ENCODE results near the gene HOMER1. TPM values are rescaled to one million over a fixed set of nuclear protein-coding genes. Genes with fewer than 3 reads are reported as not detected.

HOMER1 gene
- total RNA-seq, 1 experiment from 2014 or later, result 26.6 TPM

- no peak for DNase-seq
- no TSS peak for BruUV-seq (replicated peaks)
- Mint-ChIP-seq H3K36me3 (ENCODE audit: insufficient read depth, unreplicated experiment) (no peaks in the 10 kb centered on the region), H3K9me3 (ENCODE audit: low read depth, unreplicated experiment) (no peaks in the 10 kb centered on the region), H3K4me3 (ENCODE audit: low read depth, unreplicated experiment) (no peak overlapping the region), H3K27me3 (ENCODE audit: unreplicated experiment) (no peaks in the 10 kb centered on the region), H3K27ac (ENCODE audit: unreplicated experiment) (no peak overlapping the region), H3K4me1 (ENCODE audit: low read depth, unreplicated experiment) (no peaks in the 10 kb centered on the region)
- intact Hi-C loops (cut with micrococcal nuclease; ENCODE audit: unreplicated experiment), result no loop called here
- TF ChIP-seq, protein P1, sequence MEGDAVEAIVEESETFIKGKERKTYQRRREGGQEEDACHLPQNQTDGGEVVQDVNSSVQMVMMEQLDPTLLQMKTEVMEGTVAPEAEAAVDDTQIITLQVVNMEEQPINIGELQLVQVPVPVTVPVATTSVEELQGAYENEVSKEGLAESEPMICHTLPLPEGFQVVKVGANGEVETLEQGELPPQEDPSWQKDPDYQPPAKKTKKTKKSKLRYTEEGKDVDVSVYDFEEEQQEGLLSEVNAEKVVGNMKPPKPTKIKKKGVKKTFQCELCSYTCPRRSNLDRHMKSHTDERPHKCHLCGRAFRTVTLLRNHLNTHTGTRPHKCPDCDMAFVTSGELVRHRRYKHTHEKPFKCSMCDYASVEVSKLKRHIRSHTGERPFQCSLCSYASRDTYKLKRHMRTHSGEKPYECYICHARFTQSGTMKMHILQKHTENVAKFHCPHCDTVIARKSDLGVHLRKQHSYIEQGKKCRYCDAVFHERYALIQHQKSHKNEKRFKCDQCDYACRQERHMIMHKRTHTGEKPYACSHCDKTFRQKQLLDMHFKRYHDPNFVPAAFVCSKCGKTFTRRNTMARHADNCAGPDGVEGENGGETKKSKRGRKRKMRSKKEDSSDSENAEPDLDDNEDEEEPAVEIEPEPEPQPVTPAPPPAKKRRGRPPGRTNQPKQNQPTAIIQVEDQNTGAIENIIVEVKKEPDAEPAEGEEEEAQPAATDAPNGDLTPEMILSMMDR (IDR thresholded peaks at IDR 0.05; ENCODE audit: unreplicated experiment), result no peak
- CTCF ChIA-PET, result no interaction called here
Observed at GRCh38 chr5:79420248-79420647, 93.7 kb downstream of the HOMER1 start.

GRCh38 chr5:79418276-79418675 is 95.7 kb downstream of the HOMER1 start:
- intact Hi-C loops (cut with micrococcal nuclease; ENCODE audit: unreplicated experiment), result no loop called here
- H3K4me1 Mint-ChIP-seq (ENCODE audit: low read depth, unreplicated experiment), result no peaks in the 10 kb centered on the region
- CTCF ChIA-PET, result no interaction called here
- no peaks in the 10 kb centered on the region for H3K27me3 Mint-ChIP-seq (ENCODE audit: unreplicated experiment)
- BruUV-seq (replicated peaks), result no TSS peak
- no peak for DNase-seq
- no peaks in the 10 kb centered on the region for H3K36me3 Mint-ChIP-seq (ENCODE audit: insufficient read depth, unreplicated experiment)
- no peaks in the 10 kb centered on the region for H3K9me3 Mint-ChIP-seq (ENCODE audit: low read depth, unreplicated experiment)
- H3K4me3 Mint-ChIP-seq (ENCODE audit: low read depth, unreplicated experiment), result no peak overlapping the region
- H3K27ac Mint-ChIP-seq (ENCODE audit: unreplicated experiment), result no peak overlapping the region
- TF ChIP-seq, protein P1 (IDR thresholded peaks at IDR 0.05; ENCODE audit: unreplicated experiment), result no peak

- intact Hi-C loops (cut with micrococcal nuclease; ENCODE audit: unreplicated experiment), result no loop called here
- Mint-ChIP-seq H3K27me3 (ENCODE audit: unreplicated experiment) (no peaks in the 10 kb centered on the region), H3K9me3 (ENCODE audit: low read depth, unreplicated experiment) (no peaks in the 10 kb centered on the region), H3K4me1 (ENCODE audit: low read depth, unreplicated experiment) (no peaks in the 10 kb centered on the region), H3K27ac (ENCODE audit: unreplicated experiment) (no peak overlapping the region), H3K4me3 (ENCODE audit: low read depth, unreplicated experiment) (no peak overlapping the region), H3K36me3 (ENCODE audit: insufficient read depth, unreplicated experiment) (no peaks in the 10 kb centered on the region)
- TF ChIP-seq, protein P1 (IDR thresholded peaks at IDR 0.05; ENCODE audit: unreplicated experiment), result no peak
- no TSS peak for BruUV-seq (replicated peaks)
- CTCF ChIA-PET, result no interaction called here
- no peak for DNase-seq
Observed at GRCh38 chr5:79417495-79417894, 96.4 kb downstream of the HOMER1 start.

GRCh38 chr5:79416499-79416898 is 97.4 kb downstream of the HOMER1 start:
- no peaks in the 10 kb centered on the region for H3K9me3 Mint-ChIP-seq (ENCODE audit: low read depth, unreplicated experiment)
- no peak for DNase-seq
- H3K27me3 Mint-ChIP-seq (ENCODE audit: unreplicated experiment), result no peaks in the 10 kb centered on the region
- CTCF ChIA-PET, result no interaction called here
- TF ChIP-seq, protein P1 (IDR thresholded peaks at IDR 0.05; ENCODE audit: unreplicated experiment), result no peak
- H3K4me3 Mint-ChIP-seq (ENCODE audit: low read depth, unreplicated experiment), result no peak overlapping the region
- H3K4me1 Mint-ChIP-seq (ENCODE audit: low read depth, unreplicated experiment), result no peaks in the 10 kb centered on the region
- H3K36me3 Mint-ChIP-seq (ENCODE audit: insufficient read depth, unreplicated experiment), result no peaks in the 10 kb centered on the region
- intact Hi-C loops (cut with micrococcal nuclease; ENCODE audit: unreplicated experiment), result no loop called here
- BruUV-seq (replicated peaks), result no TSS peak
- no peak overlapping the region for H3K27ac Mint-ChIP-seq (ENCODE audit: unreplicated experiment)

DNA sequence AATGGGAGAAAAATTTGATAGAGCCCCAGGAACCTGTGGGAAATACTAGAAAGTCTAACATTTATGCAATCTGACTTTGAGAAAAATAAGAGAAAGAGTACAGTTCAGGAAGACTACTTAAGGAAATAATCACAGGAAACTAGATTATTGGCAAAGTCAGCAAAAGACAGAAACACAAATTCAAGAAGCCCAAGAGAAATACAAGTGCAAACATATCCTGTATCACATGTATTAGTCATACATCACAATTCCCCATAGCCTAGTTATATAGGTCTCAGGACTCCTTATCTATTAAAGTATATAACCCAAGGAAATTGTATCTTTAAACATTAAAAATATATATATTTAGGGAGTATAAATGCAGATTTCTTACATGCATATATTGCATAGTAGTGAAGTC is 100.8 kb downstream of the HOMER1 start:
- Mint-ChIP-seq H3K36me3 (ENCODE audit: insufficient read depth, unreplicated experiment) (no peaks in the 10 kb centered on the region), H3K4me1 (ENCODE audit: low read depth, unreplicated experiment) (no peaks in the 10 kb centered on the region), H3K4me3 (ENCODE audit: low read depth, unreplicated experiment) (no peak overlapping the region), H3K9me3 (ENCODE audit: low read depth, unreplicated experiment) (no peaks in the 10 kb centered on the region), H3K27me3 (ENCODE audit: unreplicated experiment) (no peaks in the 10 kb centered on the region), H3K27ac (ENCODE audit: unreplicated experiment) (no peak overlapping the region)
- DNase-seq, result no peak
- BruUV-seq (replicated peaks), result no TSS peak
- TF ChIP-seq, protein P1 (IDR thresholded peaks at IDR 0.05; ENCODE audit: unreplicated experiment), result no peak
- CTCF ChIA-PET, result no interaction called here
- intact Hi-C loops (cut with micrococcal nuclease; ENCODE audit: unreplicated experiment), result no loop called here
